Measurements from ENCODE around the gene NRG2.

The NRG2 gene

GRCh38 chr5:139930406-139930805 lies 112.7 kb downstream of the NRG2 start:
- Histone ChIP-seq H3K4me3 (ENCODE audit: low read length in 2 of 2) (no peak overlapping the region), H3K27me3 (ENCODE audit: control insufficient read depth in 2 of 2, insufficient read depth in 2 of 2, low read length in 2 of 2) (no peaks in the 10 kb centered on the region), H3K9me3 (ENCODE audit: control insufficient read depth in 2 of 2, low read length in 2 of 2) (no peaks in the 10 kb centered on the region), H3K27ac (ENCODE audit: low read depth in 2 of 2, low read length in 2 of 2) (no peak overlapping the region), H3K4me1 (ENCODE audit: control insufficient read depth in 2 of 2, insufficient read depth in 2 of 2, low read length in 2 of 2) (no peaks in the 10 kb centered on the region), H3K9ac (ENCODE audit: low read depth in 1 of 2, low read length in 2 of 2) (no peak overlapping the region), H3K36me3 (ENCODE audit: control insufficient read depth in 2 of 2, insufficient read depth in 2 of 2, low read length in 2 of 2) (no peaks in the 10 kb centered on the region)

GRCh38 chr5:139926797-139927503 lies 116.1 kb downstream of the NRG2 start:
- Histone ChIP-seq H3K9ac (ENCODE audit: low read depth in 1 of 2, low read length in 2 of 2) (no peak overlapping the region), H3K4me1 (ENCODE audit: control insufficient read depth in 2 of 2, insufficient read depth in 2 of 2, low read length in 2 of 2) (no peaks in the 10 kb centered on the region), H3K9me3 (ENCODE audit: control insufficient read depth in 2 of 2, low read length in 2 of 2) (no peaks in the 10 kb centered on the region), H3K27me3 (ENCODE audit: control insufficient read depth in 2 of 2, insufficient read depth in 2 of 2, low read length in 2 of 2) (no peaks in the 10 kb centered on the region), H3K27ac (ENCODE audit: low read depth in 2 of 2, low read length in 2 of 2) (no peak overlapping the region), H3K4me3 (ENCODE audit: low read length in 2 of 2) (no peak overlapping the region), H3K36me3 (ENCODE audit: control insufficient read depth in 2 of 2, insufficient read depth in 2 of 2, low read length in 2 of 2) (no peaks in the 10 kb centered on the region)

- no peak overlapping the region for H3K9ac ChIP-seq (ENCODE audit: low read depth in 1 of 2, low read length in 2 of 2)
- no peaks in the 10 kb centered on the region for H3K36me3 ChIP-seq (ENCODE audit: control insufficient read depth in 2 of 2, insufficient read depth in 2 of 2, low read length in 2 of 2)
- H3K27me3 ChIP-seq (ENCODE audit: control insufficient read depth in 2 of 2, insufficient read depth in 2 of 2, low read length in 2 of 2) = no peaks in the 10 kb centered on the region
- no peak overlapping the region for H3K27ac ChIP-seq (ENCODE audit: low read depth in 2 of 2, low read length in 2 of 2)
- no peaks in the 10 kb centered on the region for H3K9me3 ChIP-seq (ENCODE audit: control insufficient read depth in 2 of 2, low read length in 2 of 2)
- no peaks in the 10 kb centered on the region for H3K4me1 ChIP-seq (ENCODE audit: control insufficient read depth in 2 of 2, insufficient read depth in 2 of 2, low read length in 2 of 2)
- no peak overlapping the region for H3K4me3 ChIP-seq (ENCODE audit: low read length in 2 of 2)
Measured at GRCh38 chr5:139925650-139926640, 117.2 kb downstream of the NRG2 start.

- Histone ChIP-seq H3K36me3 (ENCODE audit: control insufficient read depth in 2 of 2, insufficient read depth in 2 of 2, low read length in 2 of 2) (no peaks in the 10 kb centered on the region), H3K4me1 (ENCODE audit: control insufficient read depth in 2 of 2, insufficient read depth in 2 of 2, low read length in 2 of 2) (no peaks in the 10 kb centered on the region)
Measured at GRCh38 chr5:139925216-139925562, 117.9 kb downstream of the NRG2 start.

GRCh38 chr5:139924294-139925215 lies 118.5 kb downstream of the NRG2 start:
- no peaks in the 10 kb centered on the region for H3K36me3 ChIP-seq (ENCODE audit: control insufficient read depth in 2 of 2, insufficient read depth in 2 of 2, low read length in 2 of 2)
- H3K9me3 ChIP-seq (ENCODE audit: control insufficient read depth in 2 of 2, low read length in 2 of 2) = no peaks in the 10 kb centered on the region
- H3K27ac ChIP-seq (ENCODE audit: low read depth in 2 of 2, low read length in 2 of 2) = no peak overlapping the region
- no peaks in the 10 kb centered on the region for H3K27me3 ChIP-seq (ENCODE audit: control insufficient read depth in 2 of 2, insufficient read depth in 2 of 2, low read length in 2 of 2)
- no peaks in the 10 kb centered on the region for H3K4me1 ChIP-seq (ENCODE audit: control insufficient read depth in 2 of 2, insufficient read depth in 2 of 2, low read length in 2 of 2)
- H3K4me3 ChIP-seq (ENCODE audit: low read length in 2 of 2) = no peak overlapping the region
- H3K9ac ChIP-seq (ENCODE audit: low read depth in 1 of 2, low read length in 2 of 2) = no peak overlapping the region

More at GRCh38 chr5:139925216-139925562, 117.9 kb downstream of the NRG2 start:
- Histone ChIP-seq H3K4me3 (ENCODE audit: low read length in 2 of 2) (no peak overlapping the region), H3K27me3 (ENCODE audit: control insufficient read depth in 2 of 2, insufficient read depth in 2 of 2, low read length in 2 of 2) (no peaks in the 10 kb centered on the region), H3K9me3 (ENCODE audit: control insufficient read depth in 2 of 2, low read length in 2 of 2) (no peaks in the 10 kb centered on the region), H3K27ac (ENCODE audit: low read depth in 2 of 2, low read length in 2 of 2) (no peak overlapping the region), H3K9ac (ENCODE audit: low read depth in 1 of 2, low read length in 2 of 2) (no peak overlapping the region)

GRCh38 chr5:139919308-139919707 lies 123.8 kb downstream of the NRG2 start:
- Histone ChIP-seq H3K27ac (ENCODE audit: low read depth in 2 of 2, low read length in 2 of 2) (no peak overlapping the region), H3K4me3 (ENCODE audit: low read length in 2 of 2) (no peak overlapping the region), H3K9ac (ENCODE audit: low read depth in 1 of 2, low read length in 2 of 2) (no peak overlapping the region), H3K9me3 (ENCODE audit: control insufficient read depth in 2 of 2, low read length in 2 of 2) (no peaks in the 10 kb centered on the region), H3K36me3 (ENCODE audit: control insufficient read depth in 2 of 2, insufficient read depth in 2 of 2, low read length in 2 of 2) (no peaks in the 10 kb centered on the region), H3K27me3 (ENCODE audit: control insufficient read depth in 2 of 2, insufficient read depth in 2 of 2, low read length in 2 of 2) (peaks cover 5 to 8% of the 10 kb centered on the region in 2 donors), H3K4me1 (ENCODE audit: control insufficient read depth in 2 of 2, insufficient read depth in 2 of 2, low read length in 2 of 2) (no peaks in the 10 kb centered on the region)

- H3K9ac ChIP-seq (ENCODE audit: low read depth in 1 of 2, low read length in 2 of 2) = no peak overlapping the region
- H3K36me3 ChIP-seq (ENCODE audit: control insufficient read depth in 2 of 2, insufficient read depth in 2 of 2, low read length in 2 of 2) = no peaks in the 10 kb centered on the region
- H3K9me3 ChIP-seq (ENCODE audit: control insufficient read depth in 2 of 2, low read length in 2 of 2) = no peaks in the 10 kb centered on the region
- peaks cover 5 to 8% of the 10 kb centered on the region in 2 donors for H3K27me3 ChIP-seq (ENCODE audit: control insufficient read depth in 2 of 2, insufficient read depth in 2 of 2, low read length in 2 of 2)
- H3K4me3 ChIP-seq (ENCODE audit: low read length in 2 of 2) = no peak overlapping the region
- H3K4me1 ChIP-seq (ENCODE audit: control insufficient read depth in 2 of 2, insufficient read depth in 2 of 2, low read length in 2 of 2) = no peaks in the 10 kb centered on the region
- H3K27ac ChIP-seq (ENCODE audit: low read depth in 2 of 2, low read length in 2 of 2) = no peak overlapping the region
Measured at GRCh38 chr5:139915834-139916233, 127.3 kb downstream of the NRG2 start.

- no peak overlapping the region for H3K4me3 ChIP-seq (ENCODE audit: low read length in 2 of 2)
- H3K27ac ChIP-seq (ENCODE audit: low read depth in 2 of 2, low read length in 2 of 2) = no peak overlapping the region
- no peaks in the 10 kb centered on the region for H3K36me3 ChIP-seq (ENCODE audit: control insufficient read depth in 2 of 2, insufficient read depth in 2 of 2, low read length in 2 of 2)
- H3K9me3 ChIP-seq (ENCODE audit: control insufficient read depth in 2 of 2, low read length in 2 of 2) = no peaks in the 10 kb centered on the region
- no peaks in the 10 kb centered on the region for H3K4me1 ChIP-seq (ENCODE audit: control insufficient read depth in 2 of 2, insufficient read depth in 2 of 2, low read length in 2 of 2)
- H3K27me3 ChIP-seq (ENCODE audit: control insufficient read depth in 2 of 2, insufficient read depth in 2 of 2, low read length in 2 of 2) = peaks cover 5 to 8% of the 10 kb centered on the region in 2 donors
- H3K9ac ChIP-seq (ENCODE audit: low read depth in 1 of 2, low read length in 2 of 2) = no peak overlapping the region
Measured at GRCh38 chr5:139915266-139915665, 127.8 kb downstream of the NRG2 start.

- Histone ChIP-seq H3K9ac (ENCODE audit: low read depth in 1 of 2, low read length in 2 of 2) (no peak overlapping the region), H3K27ac (ENCODE audit: low read depth in 2 of 2, low read length in 2 of 2) (no peak overlapping the region), H3K9me3 (ENCODE audit: control insufficient read depth in 2 of 2, low read length in 2 of 2) (no peaks in the 10 kb centered on the region), H3K27me3 (ENCODE audit: control insufficient read depth in 2 of 2, insufficient read depth in 2 of 2, low read length in 2 of 2) (peaks cover 5 to 8% of the 10 kb centered on the region in 2 donors), H3K4me3 (ENCODE audit: low read length in 2 of 2) (no peak overlapping the region), H3K4me1 (ENCODE audit: control insufficient read depth in 2 of 2, insufficient read depth in 2 of 2, low read length in 2 of 2) (no peaks in the 10 kb centered on the region), H3K36me3 (ENCODE audit: control insufficient read depth in 2 of 2, insufficient read depth in 2 of 2, low read length in 2 of 2) (no peaks in the 10 kb centered on the region)
Measured at GRCh38 chr5:139914218-139914807, 128.8 kb downstream of the NRG2 start.
